ENCODE results near the gene SF3A1.

SF3A1 gene

GRCh38 chr22:30325065-30325720 is 31.5 kb downstream of the SF3A1 start:
- no peak for DNase-seq (ENCODE audit: low spot score)

GRCh38 chr22:30324014-30324730 is 32.5 kb downstream of the SF3A1 start:
- DNase-seq (ENCODE audit: low spot score), result peak; percentile 42

GRCh38 chr22:30323246-30323645 is 33.4 kb downstream of the SF3A1 start:
- no peak for DNase-seq (ENCODE audit: low spot score)

- DNase-seq (ENCODE audit: low spot score), result no peak
These were observed 35.2 kb downstream of the SF3A1 start for GRCh38 chr22:30321461-30321860.

- DNase-seq (ENCODE audit: low spot score), result no peak
These were observed 36.6 kb downstream of the SF3A1 start for GRCh38 chr22:30320021-30320556.

GRCh38 chr22:30318799-30319419 is 37.8 kb downstream of the SF3A1 start:
- no peak for DNase-seq (ENCODE audit: low spot score)

GRCh38 chr22:30317778-30318177 is 38.9 kb downstream of the SF3A1 start:
- no peak for DNase-seq (ENCODE audit: low spot score)

GRCh38 chr22:30315962-30316576 is 40.6 kb downstream of the SF3A1 start:
- no peak for DNase-seq (ENCODE audit: low spot score)

GRCh38 chr22:30314915-30315314 is 41.8 kb downstream of the SF3A1 start:
- DNase-seq (ENCODE audit: low spot score), result peak; percentile 60

- peak; percentile 15 for DNase-seq (ENCODE audit: low spot score)
These were observed 42.9 kb downstream of the SF3A1 start for GRCh38 chr22:30313527-30314363.

- DNase-seq (ENCODE audit: low spot score), result no peak
These were observed 44.6 kb downstream of the SF3A1 start for GRCh38 chr22:30312053-30312452.

- no peak for DNase-seq (ENCODE audit: low spot score)
These were observed 45.6 kb downstream of the SF3A1 start for GRCh38 chr22:30310881-30311771.

- DNase-seq (ENCODE audit: low spot score), result peak; percentile 43
These were observed 46.5 kb downstream of the SF3A1 start for GRCh38 chr22:30309951-30310741.

GRCh38 chr22:30308518-30309230 is 48.0 kb downstream of the SF3A1 start:
- DNase-seq (ENCODE audit: low spot score), result peak; percentile 57

GRCh38 chr22:30308093-30308492 is 48.6 kb downstream of the SF3A1 start:
- no peak for DNase-seq (ENCODE audit: low spot score)

- DNase-seq (ENCODE audit: low spot score), result no peak
These were observed 49.6 kb downstream of the SF3A1 start for GRCh38 chr22:30307041-30307574.

GRCh38 chr22:30306627-30307011 is 50.1 kb downstream of the SF3A1 start:
- DNase-seq (ENCODE audit: low spot score), result no peak

GRCh38 chr22:30305906-30306626 is 50.6 kb downstream of the SF3A1 start:
- DNase-seq (ENCODE audit: low spot score), result peak; percentile 73
